H9 (cell line): ENCODE results near the gene FAM124A. TPM values are rescaled to one million over a fixed set of nuclear protein-coding genes. Genes with fewer than 3 reads are reported as not detected.

ENCODE experiments used
- DNase-seq: peaks from one replicate; pipeline ENCODE4 v3.0.0-alpha.2; 2017
- H2AFZ ChIP-seq: one replicate; pipeline ENCODE4 v1.6.1; 2013; ENCODE audit warnings: mild to moderate bottlenecking, low read length, control low read depth, moderate library complexity
- H2AK5ac ChIP-seq: 2 replicates; pipeline ENCODE4 v1.6.1; 2013; ENCODE audit warnings: low read length, control low read depth, mixed read lengths; ENCODE audit not compliant: insufficient read length
- H2BK120ac ChIP-seq: one replicate; pipeline ENCODE4 v1.6.1; 2013; ENCODE audit warnings: low read depth, mild to moderate bottlenecking, low read length, control low read depth, inconsistent platforms; ENCODE audit not compliant: poor library complexity, severe bottlenecking
- H2BK12ac ChIP-seq: 2 replicates; pipeline ENCODE4 v1.6.1; 2013; ENCODE audit warnings: low read length, control low read depth, mixed read lengths, low read depth; ENCODE audit not compliant: insufficient read length
- H2BK15ac ChIP-seq: 2 replicates; pipeline ENCODE4 v1.6.1; 2013; ENCODE audit warnings: low read depth, low read length, control low read depth
- H2BK20ac ChIP-seq: one replicate; pipeline ENCODE4 v1.6.1; 2013; ENCODE audit warnings: low read depth, mild to moderate bottlenecking, low read length, control low read depth, inconsistent platforms; ENCODE audit not compliant: poor library complexity, severe bottlenecking
- H2BK5ac ChIP-seq: 2 replicates; pipeline ENCODE4 v1.6.1; 2013; ENCODE audit warnings: low read length, control low read depth, mixed read lengths; ENCODE audit not compliant: insufficient read length
- H3K14ac ChIP-seq: 2 replicates; pipeline ENCODE4 v1.6.1; 2013; ENCODE audit warnings: low read length, control low read depth; ENCODE audit not compliant: insufficient read depth
- H3K18ac ChIP-seq: 2 replicates; pipeline ENCODE4 v1.6.1; 2013; ENCODE audit warnings: low read depth, mild to moderate bottlenecking, mixed read lengths, low read length, control low read depth; ENCODE audit not compliant: insufficient read length
- H3K23ac ChIP-seq: 2 replicates; pipeline ENCODE4 v1.6.1; 2013; ENCODE audit warnings: low read length, control low read depth, mixed read lengths, low read depth; ENCODE audit not compliant: insufficient read length
- H3K23me2 ChIP-seq: 2 replicates; pipeline ENCODE4 v1.6.1; 2013; ENCODE audit warnings: low read depth, mild to moderate bottlenecking, mixed read lengths, low read length, control low read depth; ENCODE audit not compliant: insufficient read length, poor library complexity, severe bottlenecking
- H3K27ac ChIP-seq: 2 replicates; pipeline ENCODE4 v1.5.1; 2013; ENCODE audit warnings: low read length, control low read depth, mixed read lengths, low read depth; ENCODE audit not compliant: insufficient read length
- H3K27me3 ChIP-seq: 2 replicates; pipeline ENCODE4 v1.6.1; 2013; ENCODE audit warnings: low read length, control low read depth, inconsistent platforms; ENCODE audit not compliant: insufficient read depth
- H3K4ac ChIP-seq: 2 replicates; pipeline ENCODE4 v1.6.1; 2013; ENCODE audit warnings: low read depth, mild to moderate bottlenecking, control low read depth, inconsistent platforms, low read length, moderate library complexity
- H3K4me1 ChIP-seq: 2 replicates; pipeline ENCODE4 v1.6.1; 2013; ENCODE audit warnings: low read length, control low read depth, inconsistent platforms; ENCODE audit not compliant: insufficient read depth
- H3K4me2 ChIP-seq: 2 replicates; pipeline ENCODE4 v1.6.1; 2013; ENCODE audit warnings: low read length, control low read depth, mixed read lengths; ENCODE audit not compliant: insufficient read length, insufficient read depth
- H3K56ac ChIP-seq: 2 replicates; pipeline ENCODE4 v1.6.1; 2013; ENCODE audit warnings: low read depth, mild to moderate bottlenecking, mixed read lengths, low read length, control low read depth; ENCODE audit not compliant: insufficient read length
- H3K79me1 ChIP-seq: 2 replicates; pipeline ENCODE4 v1.6.1; 2013; ENCODE audit warnings: low read depth, mild to moderate bottlenecking, moderate library complexity, low read length, control low read depth, inconsistent platforms; ENCODE audit not compliant: insufficient read depth, poor library complexity, severe bottlenecking
- H3K79me2 ChIP-seq: 2 replicates; pipeline ENCODE4 v1.6.1; 2013; ENCODE audit warnings: low read length, control low read depth, inconsistent platforms; ENCODE audit not compliant: insufficient read depth
- H3K9ac ChIP-seq: 2 replicates; pipeline ENCODE4 v1.6.1; 2013; ENCODE audit warnings: low read length, control low read depth, mixed read lengths; ENCODE audit not compliant: insufficient read length; ENCODE audit errors: extremely low read depth
- H3K9me3 ChIP-seq: one replicate; pipeline ENCODE4 v1.6.1; 2013; ENCODE audit warnings: low read depth, low read length, inconsistent platforms; ENCODE audit not compliant: control insufficient read depth
- H3T11ph ChIP-seq: one replicate; pipeline ENCODE4 v1.6.1; 2013; ENCODE audit warnings: mild to moderate bottlenecking, low read length, control low read depth, inconsistent platforms
- H4K20me1 ChIP-seq: one replicate; pipeline ENCODE4 v1.6.1; 2013; ENCODE audit not compliant: control insufficient read depth, insufficient read length, insufficient read depth
- H4K5ac ChIP-seq: 2 replicates; pipeline ENCODE4 v1.6.1; 2013; ENCODE audit warnings: low read depth, mild to moderate bottlenecking, mixed read lengths, low read length, control low read depth; ENCODE audit not compliant: insufficient read length
- H4K8ac ChIP-seq: replicated peaks from 2 replicates; pipeline ENCODE4 v1.6.1; 2013; ENCODE audit warnings: low read length, control low read depth, mixed read lengths, low read depth; ENCODE audit not compliant: insufficient read length
- H4K91ac ChIP-seq: 2 replicates; pipeline ENCODE4 v1.6.1; 2013; ENCODE audit warnings: low read depth, mild to moderate bottlenecking, moderate library complexity, mixed read lengths, low read length, control low read depth; ENCODE audit not compliant: insufficient read length
- H3K27ac Mint-ChIP-seq, 3 experiments: 2 replicates in 2 of 3; 3 replicates in 1 of 3; pipeline ENCODE4 v1.8.0; 2020 to 2021; ENCODE audit warnings: mixed read lengths in 3 of 3, mild to moderate bottlenecking in 1 of 3, moderate library complexity in 1 of 3
- H3K27me3 Mint-ChIP-seq: 2 replicates; pipeline ENCODE4 v1.8.0; 2021; ENCODE audit warnings: low read depth, mild to moderate bottlenecking, moderate library complexity, mixed read lengths
- H3K36me3 Mint-ChIP-seq, 3 experiments: 2 replicates in 2 of 3; 3 replicates in 1 of 3; pipeline ENCODE4 v1.8.0; 2020 to 2021; ENCODE audit warnings: low read depth in 3 of 3, mixed read lengths in 3 of 3; ENCODE audit not compliant: insufficient read depth in 1 of 3
- H3K4me1 Mint-ChIP-seq, 2 experiments: 2 replicates each; pipeline ENCODE4 v1.8.0; 2020; ENCODE audit warnings: mixed read lengths in 2 of 2
- H3K4me3 Mint-ChIP-seq, 2 experiments: 2 replicates in 1 of 2; 3 replicates in 1 of 2; pipeline ENCODE4 v1.8.0; 2020 to 2021; ENCODE audit warnings: mild to moderate bottlenecking in 2 of 2, mixed read lengths in 2 of 2, moderate library complexity in 1 of 2
- H3K9me3 Mint-ChIP-seq, 2 experiments: 2 replicates in 1 of 2; 3 replicates in 1 of 2; pipeline ENCODE4 v1.8.0; 2020; ENCODE audit warnings: mild to moderate bottlenecking in 2 of 2, mixed read lengths in 2 of 2, moderate library complexity in 1 of 2
- WGBS: extraction: QIAGEN DNeasy Blood & Tissue Kit; methylation state at CpG from one replicate; pipeline ENCODE4 v1.1.7; 2013; ENCODE audit warnings: missing lambda C conversion rate, low lambda C conversion rate, mixed read lengths; ENCODE audit not compliant: insufficient read length; ENCODE audit errors: extremely low coverage; 5-methylcytosine and 5-hydroxymethylcytosine counted together
- total RNA-seq: library from RNA; stranded (reverse); gene quantifications from 2 replicates; pipeline ENCODE4 v1.2.1, GENCODE V29; 2021
- TF ChIP-seq, protein P1 (sequence below): fragments of 200-600 bp; sonication (generic); conservative IDR thresholded peaks from 3 replicates; pipeline ENCODE4 v1.8.0; 2021; ENCODE audit warnings: antibody characterized with exemption, mild to moderate bottlenecking

Gene FAM124A
- total RNA-seq, 1 experiment from 2014 or later: 41.9 TPM

DNA sequence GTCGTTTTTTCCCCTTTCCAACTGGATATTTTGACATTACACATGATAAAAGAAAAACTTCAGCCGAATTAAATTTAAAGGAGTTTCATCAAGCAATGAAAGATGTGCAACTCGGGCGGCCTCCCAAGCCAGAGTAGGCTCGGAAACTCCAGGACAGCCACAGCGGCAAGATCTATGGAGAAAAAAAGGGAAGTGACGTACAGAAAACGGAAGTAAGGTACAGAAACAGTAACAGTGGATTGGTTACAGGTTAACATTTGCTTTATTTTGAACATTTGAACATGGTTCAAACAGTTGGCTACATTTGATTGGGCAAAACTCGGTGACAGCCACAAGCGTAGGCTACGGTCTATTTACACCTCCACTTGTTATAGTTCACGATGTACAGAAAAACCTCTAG lies 30.5 kb upstream of the FAM124A start:
- no CpG with 5 or more reads among the region's 12 CpGs for WGBS
- peaks cover 0 to 3% of the 10 kb centered on the region in 2 experiments; a peak in 1 of 4 replicates for H3K4me1 Mint-ChIP-seq
- H2BK12ac ChIP-seq: no peak overlapping the region
- H3K9me3 ChIP-seq: no peaks in the 10 kb centered on the region
- no peak overlapping the region for H3K4me2 ChIP-seq
- no peaks in the 10 kb centered on the region for H3K79me2 ChIP-seq
- H3K79me1 ChIP-seq: no peaks in the 10 kb centered on the region
- no peak overlapping the region for H4K8ac ChIP-seq
- no peak overlapping the region for H3K14ac ChIP-seq
- H3T11ph ChIP-seq: no peak overlapping the region
- H3K56ac ChIP-seq: no peak overlapping the region
- H3K23ac ChIP-seq: no peak overlapping the region
- H2BK15ac ChIP-seq: no peak overlapping the region
- H3K36me3 Mint-ChIP-seq: peaks cover 4 to 14% (median 9%) of the 10 kb centered on the region in 3 experiments
- H2AFZ ChIP-seq: no peak overlapping the region
- no peak overlapping the region for H4K91ac ChIP-seq
- H4K20me1 ChIP-seq: no peaks in the 10 kb centered on the region
- H3K4ac ChIP-seq: no peak overlapping the region
- H4K5ac ChIP-seq: no peak overlapping the region
- TF ChIP-seq, protein P1, sequence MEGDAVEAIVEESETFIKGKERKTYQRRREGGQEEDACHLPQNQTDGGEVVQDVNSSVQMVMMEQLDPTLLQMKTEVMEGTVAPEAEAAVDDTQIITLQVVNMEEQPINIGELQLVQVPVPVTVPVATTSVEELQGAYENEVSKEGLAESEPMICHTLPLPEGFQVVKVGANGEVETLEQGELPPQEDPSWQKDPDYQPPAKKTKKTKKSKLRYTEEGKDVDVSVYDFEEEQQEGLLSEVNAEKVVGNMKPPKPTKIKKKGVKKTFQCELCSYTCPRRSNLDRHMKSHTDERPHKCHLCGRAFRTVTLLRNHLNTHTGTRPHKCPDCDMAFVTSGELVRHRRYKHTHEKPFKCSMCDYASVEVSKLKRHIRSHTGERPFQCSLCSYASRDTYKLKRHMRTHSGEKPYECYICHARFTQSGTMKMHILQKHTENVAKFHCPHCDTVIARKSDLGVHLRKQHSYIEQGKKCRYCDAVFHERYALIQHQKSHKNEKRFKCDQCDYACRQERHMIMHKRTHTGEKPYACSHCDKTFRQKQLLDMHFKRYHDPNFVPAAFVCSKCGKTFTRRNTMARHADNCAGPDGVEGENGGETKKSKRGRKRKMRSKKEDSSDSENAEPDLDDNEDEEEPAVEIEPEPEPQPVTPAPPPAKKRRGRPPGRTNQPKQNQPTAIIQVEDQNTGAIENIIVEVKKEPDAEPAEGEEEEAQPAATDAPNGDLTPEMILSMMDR: no peak
- no peak overlapping the region for H3K27ac ChIP-seq
- peaks cover 32% of the 10 kb centered on the region for H3K27me3 Mint-ChIP-seq
- DNase-seq: no peak
- H3K9ac ChIP-seq: no peak overlapping the region
- no peaks in the 10 kb centered on the region for H3K4me1 ChIP-seq
- no peaks in the 10 kb centered on the region for H3K23me2 ChIP-seq
- no peak overlapping the region for H3K18ac ChIP-seq
- H2BK120ac ChIP-seq: no peak overlapping the region
- H3K27ac Mint-ChIP-seq: no peak overlapping the region
- H2BK20ac ChIP-seq: no peak overlapping the region
- H3K4me3 Mint-ChIP-seq: no peak overlapping the region
- H3K27me3 ChIP-seq: no peaks in the 10 kb centered on the region; the same call in 1 of the 2 replicates
- no peak overlapping the region for H2AK5ac ChIP-seq
- no peak overlapping the region for H2BK5ac ChIP-seq
- no peaks in the 10 kb centered on the region for H3K9me3 Mint-ChIP-seq
